Activated T-helper 2 cell treated with anti-CD3 and anti-CD28 coated beads, Interferon-gamma antibody, Interleukin-2, Interleukin-4, amounts not matched to agents 10 μg/mL and 5 μg/mL and 100 μg/mL, durations not matched to agents 14 hours and 24 hours and 36 hours (primary cell): ENCODE measurements around the gene CACNA1G. TPM values are rescaled to one million over a fixed set of nuclear protein-coding genes. Genes with fewer than 3 reads are reported as not detected.

Source experiments
- DNase-seq: peaks from one replicate; pipeline ENCODE4 v3.0.0; 2021; ENCODE audit warnings: low spot score
- H3K27ac Mint-ChIP-seq: one replicate; pipeline ENCODE4 v1.8.0; 2021; ENCODE audit warnings: mixed read lengths
- H3K27me3 Mint-ChIP-seq: one replicate; pipeline ENCODE4 v1.8.0; 2021; ENCODE audit warnings: low read depth, mixed read lengths
- H3K36me3 Mint-ChIP-seq: one replicate; pipeline ENCODE4 v1.8.0; 2021; ENCODE audit warnings: low read depth, mixed read lengths
- H3K4me1 Mint-ChIP-seq: one replicate; pipeline ENCODE4 v1.8.0; 2021; ENCODE audit warnings: low read depth, mixed read lengths
- H3K4me3 Mint-ChIP-seq: one replicate; pipeline ENCODE4 v1.8.0; 2021; ENCODE audit warnings: low read depth, mild to moderate bottlenecking, moderate library complexity, mixed read lengths
- H3K9me3 Mint-ChIP-seq: one replicate; pipeline ENCODE4 v1.8.0; 2021; ENCODE audit warnings: mixed read lengths
- intact Hi-C: fragments of 100-400 bp; cut with micrococcal nuclease; formaldehyde crosslinking; loops from one replicate; pipeline ENCODE4 v1.15.1; 2023
- total RNA-seq: library from RNA; stranded (reverse); gene quantifications from 2 replicates; pipeline ENCODE4 v1.2.3, GENCODE V29; 2022

Gene CACNA1G
- total RNA-seq, 1 donor from 2014 or later: not detected

GRCh38 chr17:50536683-50537646 is 23.6 kb upstream of the CACNA1G start:
- H3K4me1 Mint-ChIP-seq: peaks cover 13% of the 10 kb centered on the region
- intact Hi-C loops: no loop called here
- peaks cover 31% of the 10 kb centered on the region for H3K27me3 Mint-ChIP-seq
- DNase-seq: no peak
- no peaks in the 10 kb centered on the region for H3K9me3 Mint-ChIP-seq
- no peaks in the 10 kb centered on the region for H3K36me3 Mint-ChIP-seq
- no peak overlapping the region for H3K27ac Mint-ChIP-seq
- H3K4me3 Mint-ChIP-seq: no peak overlapping the region

DNA sequence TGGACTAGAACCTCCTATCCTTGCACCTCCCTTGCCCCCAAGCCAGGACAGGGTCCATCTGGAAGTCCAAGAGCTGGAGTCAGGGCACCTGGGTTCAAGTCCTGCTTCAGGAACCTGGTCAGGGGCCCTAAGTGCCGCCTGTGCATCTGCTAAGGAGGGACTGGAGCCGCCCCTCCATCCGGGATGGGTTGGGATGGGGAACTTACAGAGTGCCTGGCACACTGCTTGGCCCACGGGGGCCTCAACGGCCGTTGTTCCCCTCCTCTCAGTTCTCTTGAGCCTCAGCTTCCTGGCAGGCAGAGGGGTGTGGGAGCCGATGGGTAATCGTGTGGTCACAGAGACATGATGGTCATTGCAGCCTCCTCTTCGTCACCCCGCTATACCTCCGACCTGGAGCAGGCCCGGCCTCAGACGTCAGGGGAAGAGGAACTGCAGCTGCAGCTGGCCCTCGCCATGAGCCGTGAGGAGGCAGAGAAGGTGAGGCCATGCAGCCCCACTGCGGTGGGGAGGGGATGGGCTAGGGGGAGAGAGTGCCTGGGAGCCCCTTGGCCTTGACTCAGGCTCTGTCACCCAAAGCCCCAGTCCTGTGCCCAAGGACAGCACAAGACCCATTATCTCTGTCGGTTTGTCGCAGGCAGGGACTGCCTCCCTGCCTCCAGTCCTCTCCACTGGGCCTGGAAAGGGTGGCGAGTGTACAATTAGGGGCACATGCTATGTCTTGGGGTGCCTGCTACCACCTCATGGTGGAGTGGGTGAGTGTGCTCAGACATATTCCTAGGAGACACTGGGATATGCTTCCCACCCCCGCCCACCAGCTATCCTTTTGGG is 22.6 kb upstream of the CACNA1G start:
- DNase-seq: no peak
- Mint-ChIP-seq H3K4me3 (no peak overlapping the region), H3K27ac (no peak overlapping the region), H3K27me3 (peaks cover 24% of the 10 kb centered on the region), H3K36me3 (no peaks in the 10 kb centered on the region), H3K4me1 (peaks cover 19% of the 10 kb centered on the region), H3K9me3 (no peaks in the 10 kb centered on the region)
- intact Hi-C loops: no loop called here

- Mint-ChIP-seq H3K9me3 (no peaks in the 10 kb centered on the region), H3K27me3 (peaks cover 16% of the 10 kb centered on the region), H3K4me1 (peaks cover 15% of the 10 kb centered on the region), H3K4me3 (no peak overlapping the region), H3K27ac (no peak overlapping the region), H3K36me3 (no peaks in the 10 kb centered on the region)
- DNase-seq: no peak
- intact Hi-C loops: no loop called here
Observed at GRCh38 chr17:50538549-50539410, 21.7 kb upstream of the CACNA1G start.

- H3K27ac Mint-ChIP-seq: no peak overlapping the region
- no peak overlapping the region for H3K4me3 Mint-ChIP-seq
- no peaks in the 10 kb centered on the region for H3K9me3 Mint-ChIP-seq
- intact Hi-C loops: loop anchor here (10.0 kb wide), 1 partner anchor 415 kb away; no protein-coding TSS in a partner anchor
- peaks cover 12% of the 10 kb centered on the region for H3K4me1 Mint-ChIP-seq
- H3K27me3 Mint-ChIP-seq: peaks cover 14% of the 10 kb centered on the region
- no peaks in the 10 kb centered on the region for H3K36me3 Mint-ChIP-seq
- DNase-seq: no peak
Observed at GRCh38 chr17:50539762-50540559, 20.6 kb upstream of the CACNA1G start.

DNA sequence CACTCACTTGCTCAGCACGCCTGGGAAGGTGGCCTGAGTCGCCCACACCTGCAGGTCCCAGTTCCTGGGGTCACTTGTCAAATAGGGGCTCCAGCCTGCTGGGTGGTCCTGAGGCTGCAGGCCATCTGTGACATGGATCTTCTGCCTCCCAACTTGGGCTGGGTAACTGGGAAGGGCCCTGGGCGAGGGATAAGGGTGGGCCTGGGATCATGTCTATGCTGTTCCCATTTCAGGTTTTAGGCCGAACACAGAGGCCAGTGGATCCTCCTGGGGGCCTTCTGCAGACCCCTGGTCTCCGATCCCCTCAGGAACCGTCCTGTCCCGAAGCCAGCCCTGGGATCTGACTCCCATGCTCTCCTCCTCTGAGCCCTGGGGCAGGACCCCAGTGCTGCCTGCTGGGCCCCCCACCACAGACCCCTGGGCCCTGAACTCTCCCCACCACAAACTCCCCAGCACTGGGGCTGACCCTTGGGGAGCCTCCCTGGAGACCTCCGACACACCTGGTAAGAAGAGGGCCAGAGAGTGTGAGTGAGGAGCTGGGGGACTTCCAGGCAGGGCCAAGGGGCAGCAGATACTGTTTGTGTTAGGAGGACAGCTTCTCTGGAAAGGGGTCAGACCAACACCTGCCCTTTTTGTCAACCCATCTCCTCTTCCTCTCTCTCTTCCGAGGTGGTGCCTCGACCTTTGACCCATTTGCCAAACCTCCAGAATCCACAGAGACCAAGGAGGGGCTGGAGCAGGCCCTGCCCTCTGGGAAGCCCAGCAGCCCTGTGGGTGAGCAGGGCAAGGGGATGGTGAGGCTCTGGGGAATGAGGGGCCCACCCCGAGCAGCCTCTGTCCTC is 19.7 kb upstream of the CACNA1G start:
- intact Hi-C loops: loop anchor here (10.0 kb wide), 1 partner anchor 414 kb away; no protein-coding TSS in a partner anchor
- Mint-ChIP-seq H3K9me3 (no peaks in the 10 kb centered on the region), H3K27me3 (peaks cover 14% of the 10 kb centered on the region), H3K4me1 (peaks cover 12% of the 10 kb centered on the region), H3K27ac (no peak overlapping the region), H3K4me3 (no peak overlapping the region), H3K36me3 (no peaks in the 10 kb centered on the region)
- DNase-seq: no peak

DNA sequence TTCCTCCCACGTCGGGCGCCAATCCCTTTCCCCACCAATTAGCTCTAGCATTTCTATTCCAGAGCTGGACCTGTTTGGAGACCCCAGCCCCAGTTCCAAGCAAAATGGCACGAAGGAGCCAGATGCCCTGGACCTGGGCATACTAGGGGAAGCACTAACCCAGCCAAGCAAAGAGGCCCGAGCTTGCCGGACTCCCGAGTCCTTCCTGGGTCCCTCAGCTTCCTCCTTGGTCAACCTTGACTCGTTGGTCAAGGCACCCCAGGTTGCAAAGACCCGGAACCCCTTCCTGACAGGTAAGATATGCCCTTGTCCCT is 19.2 kb upstream of the CACNA1G start:
- Mint-ChIP-seq H3K27me3 (peaks cover 17% of the 10 kb centered on the region), H3K4me1 (peaks cover 12% of the 10 kb centered on the region), H3K9me3 (no peaks in the 10 kb centered on the region), H3K4me3 (peak overlapping the region; percentile 80), H3K27ac (no peak overlapping the region), H3K36me3 (no peaks in the 10 kb centered on the region)
- no peak for DNase-seq
- intact Hi-C loops: loop anchor here (10.0 kb wide), 1 partner anchor 413 kb away; no protein-coding TSS in a partner anchor

- Mint-ChIP-seq H3K27me3 (peaks cover 18% of the 10 kb centered on the region), H3K27ac (peak overlapping the region; percentile 6), H3K4me1 (peaks cover 12% of the 10 kb centered on the region), H3K4me3 (peak overlapping the region; percentile 80), H3K9me3 (no peaks in the 10 kb centered on the region), H3K36me3 (no peaks in the 10 kb centered on the region)
- intact Hi-C loops: loop anchor here (1.0 to 10.0 kb wide), 3 partner anchors 31 to 413 kb away; no protein-coding TSS in a partner anchor
- DNase-seq: peak; percentile 83
Observed at GRCh38 chr17:50541716-50542688, 18.5 kb upstream of the CACNA1G start.

DNA sequence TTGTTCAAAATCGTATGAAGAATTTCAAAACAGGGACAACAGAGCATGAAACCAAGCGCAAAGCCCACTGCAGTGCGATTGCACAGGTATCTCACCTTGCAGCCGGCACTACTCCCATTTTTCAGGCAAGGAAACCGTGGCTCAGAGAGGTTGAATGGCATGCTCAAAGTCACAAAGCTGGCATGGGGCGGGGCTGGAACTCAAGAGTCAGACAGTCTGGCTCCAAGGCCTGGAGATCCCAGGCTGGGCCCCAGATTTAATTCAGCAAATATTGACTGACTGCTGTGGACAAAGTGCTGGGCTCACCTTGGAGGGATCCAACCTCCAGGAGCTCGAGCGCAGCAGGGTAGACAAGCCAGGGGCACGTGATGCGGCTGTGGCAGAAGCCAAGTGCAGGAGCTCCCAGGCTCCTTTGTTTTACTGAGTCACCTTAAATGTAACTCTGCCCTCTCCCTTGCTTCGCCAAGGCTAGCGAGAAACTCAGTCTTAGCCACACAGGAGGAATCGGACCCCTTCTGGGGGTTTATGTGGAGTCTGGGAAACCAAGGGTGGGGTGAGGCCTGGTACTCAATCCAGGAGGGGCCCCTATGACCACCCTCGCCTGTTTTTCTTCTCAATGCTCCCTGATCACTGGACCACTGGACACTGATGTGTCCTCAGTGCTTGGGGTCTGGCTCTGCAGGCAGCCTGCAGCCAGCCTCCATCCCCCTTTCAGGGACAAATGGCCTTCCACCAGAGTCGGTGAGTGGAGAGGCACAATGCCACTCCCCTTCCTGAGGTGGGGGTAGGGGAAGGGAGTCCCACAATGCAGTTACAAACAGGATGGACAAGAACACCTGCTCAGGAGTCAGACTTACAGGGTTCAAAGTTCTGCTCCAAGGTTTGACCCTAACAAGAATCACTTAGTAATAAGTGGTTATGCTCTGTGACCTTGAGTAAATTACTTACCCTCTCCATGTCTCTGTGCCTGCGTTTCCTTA is 17.4 kb upstream of the CACNA1G start:
- H3K4me1 Mint-ChIP-seq: peaks cover 14% of the 10 kb centered on the region
- intact Hi-C loops: loop anchor here (1.0 to 10.0 kb wide), 3 partner anchors 32 to 412 kb away; no protein-coding TSS in a partner anchor
- no peaks in the 10 kb centered on the region for H3K9me3 Mint-ChIP-seq
- H3K36me3 Mint-ChIP-seq: no peaks in the 10 kb centered on the region
- H3K27ac Mint-ChIP-seq: no peak overlapping the region
- peaks cover 18% of the 10 kb centered on the region for H3K27me3 Mint-ChIP-seq
- DNase-seq: no peak
- H3K4me3 Mint-ChIP-seq: peak overlapping the region; percentile 73

GRCh38 chr17:50544516-50544915 is 16.0 kb upstream of the CACNA1G start:
- no peak overlapping the region for H3K4me3 Mint-ChIP-seq

More at GRCh38 chr17:50544516-50544915, 16.0 kb upstream of the CACNA1G start:
- DNase-seq: no peak
- peaks cover 18% of the 10 kb centered on the region for H3K27me3 Mint-ChIP-seq
- H3K9me3 Mint-ChIP-seq: no peaks in the 10 kb centered on the region
- peaks cover 14% of the 10 kb centered on the region for H3K4me1 Mint-ChIP-seq
- H3K36me3 Mint-ChIP-seq: no peaks in the 10 kb centered on the region
- intact Hi-C loops: loop anchor here (10.0 kb wide), 1 partner anchor 410 kb away; no protein-coding TSS in a partner anchor
- no peak overlapping the region for H3K27ac Mint-ChIP-seq
